ENCODE measurements around the gene SCYGR4.

The SCYGR4 gene

DNA sequence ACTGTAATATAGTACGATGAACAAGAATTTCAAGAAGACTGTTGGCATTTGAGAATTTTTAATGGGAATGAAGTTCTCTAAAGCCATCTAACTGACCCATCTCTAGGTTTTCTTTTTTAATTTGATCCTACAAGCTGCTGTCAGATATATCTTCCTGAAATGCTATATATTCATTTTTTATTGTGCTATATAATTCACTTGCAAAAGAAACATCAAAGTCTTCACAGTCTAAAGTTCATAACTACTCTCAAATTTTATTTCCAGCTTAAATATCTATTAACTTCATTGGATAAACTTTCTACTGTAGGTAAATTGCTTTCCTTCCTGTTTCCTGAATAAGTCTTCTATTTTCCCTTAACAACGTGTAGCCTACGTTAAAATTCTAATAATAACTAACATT is 14.9 kb upstream of the SCYGR4 start:
- no peak for DNase-seq
- no peaks in the 10 kb centered on the region for H3K36me3 ChIP-seq (ENCODE audit: control insufficient read depth in 4 of 4, insufficient read depth in 4 of 4, low read length in 3 of 4)
- ChIA-PET POLR2A (no interaction called here), CTCF (no interaction called here)
- WGBS (ENCODE audit: insufficient coverage): no CpG with 5 or more reads among the region's 3 CpGs
- no peaks in the 10 kb centered on the region for H3K9me3 ChIP-seq (ENCODE audit: control extremely low read depth in 1 of 5, control insufficient read depth in 4 of 5, insufficient read depth in 2 of 5, low read depth in 1 of 5, low read length in 4 of 5)
- H3K4me1 ChIP-seq (ENCODE audit: control extremely low read depth in 1 of 4, control insufficient read depth in 4 of 4, insufficient read depth in 4 of 4, low read length in 3 of 4): no peaks in the 10 kb centered on the region
- H3K4me3 ChIP-seq (ENCODE audit: control insufficient read depth in 1 of 7, extremely low read depth in 1 of 7, insufficient read depth in 4 of 7, low read depth in 2 of 7, low read length in 6 of 7): no peak overlapping the region
- peaks cover 0 to 14% (median 5%) of the 10 kb centered on the region in 5 experiments for H3K27me3 ChIP-seq (replicated peaks in 2 of 5; ENCODE audit: control insufficient read depth in 4 of 5, insufficient read depth in 5 of 5, low read length in 4 of 5)
- no peak overlapping the region for H3K27ac ChIP-seq (ENCODE audit: insufficient read depth in 1 of 2, low read depth in 1 of 2, low read length in 2 of 2, poor library complexity in 1 of 2, severe bottlenecking in 2 of 2)

DNA sequence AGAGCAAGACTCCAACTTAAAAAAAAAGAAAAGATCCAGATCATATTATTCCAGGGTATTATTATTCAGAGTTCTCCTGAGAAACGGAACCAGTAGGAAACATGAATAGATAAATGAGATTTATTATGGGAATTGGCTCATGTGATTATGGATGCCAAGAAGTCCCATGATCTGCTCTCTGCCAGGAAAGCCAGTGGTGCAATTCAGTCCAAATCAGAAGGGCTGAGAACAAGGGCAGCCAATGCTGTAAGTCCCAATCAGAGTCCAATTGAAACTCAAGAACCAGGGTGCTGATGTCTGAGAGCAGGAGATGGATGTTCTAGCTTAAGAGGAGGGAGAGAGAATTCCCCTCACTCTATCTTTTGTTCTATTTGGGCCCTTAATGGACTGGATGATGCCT is 10.8 kb upstream of the SCYGR4 start:
- DNase-seq: no peak
- ChIA-PET CTCF (no interaction called here), POLR2A (no interaction called here)
- Histone ChIP-seq H3K27ac (ENCODE audit: insufficient read depth in 1 of 2, low read depth in 1 of 2, low read length in 2 of 2, poor library complexity in 1 of 2, severe bottlenecking in 2 of 2) (no peak overlapping the region), H3K4me1 (ENCODE audit: control extremely low read depth in 1 of 4, control insufficient read depth in 4 of 4, insufficient read depth in 4 of 4, low read length in 3 of 4) (peaks cover 0 to 7% (median 6%) of the 10 kb centered on the region in 4 experiments), H3K9me3 (ENCODE audit: control extremely low read depth in 1 of 5, control insufficient read depth in 4 of 5, insufficient read depth in 2 of 5, low read depth in 1 of 5, low read length in 4 of 5) (no peaks in the 10 kb centered on the region), H3K27me3 (replicated peaks in 2 of 5; ENCODE audit: control insufficient read depth in 4 of 5, insufficient read depth in 5 of 5, low read length in 4 of 5) (peaks cover 0 to 14% (median 10%) of the 10 kb centered on the region in 5 experiments), H3K4me3 (ENCODE audit: control insufficient read depth in 1 of 7, extremely low read depth in 1 of 7, insufficient read depth in 4 of 7, low read depth in 2 of 7, low read length in 6 of 7) (no peak overlapping the region), H3K36me3 (ENCODE audit: control insufficient read depth in 4 of 4, insufficient read depth in 4 of 4, low read length in 3 of 4) (no peaks in the 10 kb centered on the region)
- 100% methylated on average over 1 of the region's 1 CpG for WGBS (ENCODE audit: insufficient coverage)

GRCh38 chr2:227607941-227608340 is 9.4 kb upstream of the SCYGR4 start:
- ChIA-PET CTCF (no interaction called here), POLR2A (no interaction called here)
- H3K9me3 ChIP-seq (ENCODE audit: control extremely low read depth in 1 of 5, control insufficient read depth in 4 of 5, insufficient read depth in 2 of 5, low read depth in 1 of 5, low read length in 4 of 5): no peaks in the 10 kb centered on the region
- H3K4me3 ChIP-seq (ENCODE audit: control insufficient read depth in 1 of 7, extremely low read depth in 1 of 7, insufficient read depth in 4 of 7, low read depth in 2 of 7, low read length in 6 of 7): no peak overlapping the region
- H3K4me1 ChIP-seq (ENCODE audit: control extremely low read depth in 1 of 4, control insufficient read depth in 4 of 4, insufficient read depth in 4 of 4, low read length in 3 of 4): peaks cover 0 to 7% (median 6%) of the 10 kb centered on the region in 4 experiments
- H3K27ac ChIP-seq (ENCODE audit: insufficient read depth in 1 of 2, low read depth in 1 of 2, low read length in 2 of 2, poor library complexity in 1 of 2, severe bottlenecking in 2 of 2): no peak overlapping the region
- H3K27me3 ChIP-seq (replicated peaks in 2 of 5; ENCODE audit: control insufficient read depth in 4 of 5, insufficient read depth in 5 of 5, low read length in 4 of 5): peaks cover 0 to 26% (median 14%) of the 10 kb centered on the region in 5 experiments
- DNase-seq: peak in 2 of 3 donors; percentile 18 to 22
- 57% methylated on average over 1 of the region's 3 CpGs for WGBS (ENCODE audit: insufficient coverage)
- H3K36me3 ChIP-seq (ENCODE audit: control insufficient read depth in 4 of 4, insufficient read depth in 4 of 4, low read length in 3 of 4): no peaks in the 10 kb centered on the region

DNA sequence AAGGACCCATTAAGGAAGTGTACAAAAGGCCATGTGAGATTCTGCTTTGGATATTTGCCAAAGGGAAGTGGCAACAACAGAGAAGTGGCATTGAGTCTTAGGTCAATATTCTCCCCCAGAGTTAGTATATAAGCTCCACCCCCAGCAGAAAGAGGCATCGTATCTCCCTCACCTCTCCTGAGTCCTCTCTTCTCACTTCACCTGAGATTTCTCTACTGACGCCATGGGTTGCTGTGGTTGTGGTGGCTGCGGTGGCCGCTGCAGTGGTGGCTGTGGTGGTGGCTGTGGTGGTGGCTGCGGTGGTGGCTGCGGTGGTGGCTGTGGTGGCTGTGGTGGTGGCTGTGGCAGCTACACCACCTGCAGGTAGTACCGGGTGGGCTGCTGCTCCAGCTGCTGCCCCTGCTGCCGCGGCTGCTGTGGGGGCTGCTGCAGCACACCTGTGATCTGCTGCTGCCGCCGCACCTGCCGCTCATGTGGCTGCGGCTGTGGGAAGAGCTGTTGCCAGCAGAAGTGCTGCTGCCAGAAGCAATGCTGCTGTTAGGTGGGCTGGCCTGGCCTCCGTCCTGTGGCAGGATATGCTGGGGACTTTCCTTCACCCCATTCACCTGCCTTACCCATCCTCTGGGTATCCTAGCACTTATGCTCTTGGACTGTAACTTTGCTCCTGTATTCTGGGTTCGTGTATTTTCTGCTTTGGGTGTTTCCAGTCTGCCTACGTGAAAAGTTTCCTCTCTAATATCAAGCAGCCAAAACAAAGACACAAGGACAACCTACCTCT is 8.5 kb upstream of the SCYGR4 start:
- 22% methylated on average over 11 of the region's 16 CpGs for WGBS (ENCODE audit: insufficient coverage)
- H3K27ac ChIP-seq (ENCODE audit: insufficient read depth in 1 of 2, low read depth in 1 of 2, low read length in 2 of 2, poor library complexity in 1 of 2, severe bottlenecking in 2 of 2): no peak overlapping the region
- H3K27me3 ChIP-seq (replicated peaks in 2 of 5; ENCODE audit: control insufficient read depth in 4 of 5, insufficient read depth in 5 of 5, low read length in 4 of 5): peaks cover 0 to 32% (median 12%) of the 10 kb centered on the region in 5 experiments
- H3K4me1 ChIP-seq (ENCODE audit: control extremely low read depth in 1 of 4, control insufficient read depth in 4 of 4, insufficient read depth in 4 of 4, low read length in 3 of 4): peaks cover 0 to 7% (median 6%) of the 10 kb centered on the region in 4 experiments
- no peak overlapping the region for H3K4me3 ChIP-seq (ENCODE audit: control insufficient read depth in 1 of 7, extremely low read depth in 1 of 7, insufficient read depth in 4 of 7, low read depth in 2 of 7, low read length in 6 of 7)
- peak; percentile 73 to 93 (median 93) for DNase-seq
- H3K36me3 ChIP-seq (ENCODE audit: control insufficient read depth in 4 of 4, insufficient read depth in 4 of 4, low read length in 3 of 4): no peaks in the 10 kb centered on the region
- POLR2A ChIA-PET: no interaction called here
- CTCF ChIA-PET: interaction anchor here (0.5 to 0.9 kb wide), 2 partner anchors 12 to 257 kb away, joined by 3 to 4 read pairs; no protein-coding TSS in a partner anchor
- no peaks in the 10 kb centered on the region for H3K9me3 ChIP-seq (ENCODE audit: control extremely low read depth in 1 of 5, control insufficient read depth in 4 of 5, insufficient read depth in 2 of 5, low read depth in 1 of 5, low read length in 4 of 5)

GRCh38 chr2:227610123-227610522 is 7.2 kb upstream of the SCYGR4 start:
- ChIA-PET CTCF (no interaction called here), POLR2A (no interaction called here)
- peaks cover 0 to 7% (median 6%) of the 10 kb centered on the region in 4 experiments for H3K4me1 ChIP-seq (ENCODE audit: control extremely low read depth in 1 of 4, control insufficient read depth in 4 of 4, insufficient read depth in 4 of 4, low read length in 3 of 4)
- no peak overlapping the region for H3K4me3 ChIP-seq (ENCODE audit: control insufficient read depth in 1 of 7, extremely low read depth in 1 of 7, insufficient read depth in 4 of 7, low read depth in 2 of 7, low read length in 6 of 7)
- H3K9me3 ChIP-seq (ENCODE audit: control extremely low read depth in 1 of 5, control insufficient read depth in 4 of 5, insufficient read depth in 2 of 5, low read depth in 1 of 5, low read length in 4 of 5): no peaks in the 10 kb centered on the region
- DNase-seq: peak in 2 of 3 donors; percentile 7 to 12
- H3K27ac ChIP-seq (ENCODE audit: insufficient read depth in 1 of 2, low read depth in 1 of 2, low read length in 2 of 2, poor library complexity in 1 of 2, severe bottlenecking in 2 of 2): no peak overlapping the region
- WGBS (ENCODE audit: insufficient coverage): no CpG with 5 or more reads among the region's 2 CpGs
- H3K27me3 ChIP-seq (replicated peaks in 2 of 5; ENCODE audit: control insufficient read depth in 4 of 5, insufficient read depth in 5 of 5, low read length in 4 of 5): peaks cover 0 to 35% (median 12%) of the 10 kb centered on the region in 5 experiments
- H3K36me3 ChIP-seq (ENCODE audit: control insufficient read depth in 4 of 4, insufficient read depth in 4 of 4, low read length in 3 of 4): no peaks in the 10 kb centered on the region

- POLR2A ChIA-PET: no interaction called here
- CTCF ChIA-PET: no interaction called here
- H3K27ac ChIP-seq (ENCODE audit: insufficient read depth in 1 of 2, low read depth in 1 of 2, low read length in 2 of 2, poor library complexity in 1 of 2, severe bottlenecking in 2 of 2): no peak overlapping the region
Measured at GRCh38 chr2:227612546-227613271, 4.6 kb upstream of the SCYGR4 start.

GRCh38 chr2:227613272-227613660 is 4.0 kb upstream of the SCYGR4 start:
- WGBS (ENCODE audit: insufficient coverage): 100% methylated on average over 1 of the region's 4 CpGs
- H3K27me3 ChIP-seq (replicated peaks in 2 of 5; ENCODE audit: control insufficient read depth in 4 of 5, insufficient read depth in 5 of 5, low read length in 4 of 5): peaks cover 0 to 33% (median 14%) of the 10 kb centered on the region in 5 experiments
- H3K4me3 ChIP-seq (ENCODE audit: control insufficient read depth in 1 of 7, extremely low read depth in 1 of 7, insufficient read depth in 4 of 7, low read depth in 2 of 7, low read length in 6 of 7): no peak overlapping the region
- peaks cover 0 to 4% (median under 1%) of the 10 kb centered on the region in 4 experiments for H3K4me1 ChIP-seq (ENCODE audit: control extremely low read depth in 1 of 4, control insufficient read depth in 4 of 4, insufficient read depth in 4 of 4, low read length in 3 of 4)
- no peak for DNase-seq
- no peaks in the 10 kb centered on the region for H3K9me3 ChIP-seq (ENCODE audit: control extremely low read depth in 1 of 5, control insufficient read depth in 4 of 5, insufficient read depth in 2 of 5, low read depth in 1 of 5, low read length in 4 of 5)
- POLR2A ChIA-PET: no interaction called here
- no peak overlapping the region for H3K27ac ChIP-seq (ENCODE audit: insufficient read depth in 1 of 2, low read depth in 1 of 2, low read length in 2 of 2, poor library complexity in 1 of 2, severe bottlenecking in 2 of 2)
- CTCF ChIA-PET: no interaction called here
- no peaks in the 10 kb centered on the region for H3K36me3 ChIP-seq (ENCODE audit: control insufficient read depth in 4 of 4, insufficient read depth in 4 of 4, low read length in 3 of 4)

More at GRCh38 chr2:227612546-227613271, 4.6 kb upstream of the SCYGR4 start:
- H3K27me3 ChIP-seq (replicated peaks in 2 of 5; ENCODE audit: control insufficient read depth in 4 of 5, insufficient read depth in 5 of 5, low read length in 4 of 5): peaks cover 0 to 33% (median 14%) of the 10 kb centered on the region in 5 experiments
- no peaks in the 10 kb centered on the region for H3K36me3 ChIP-seq (ENCODE audit: control insufficient read depth in 4 of 4, insufficient read depth in 4 of 4, low read length in 3 of 4)
- 88% methylated on average over 11 of the region's 11 CpGs for WGBS (ENCODE audit: insufficient coverage)
- no peak for DNase-seq
- H3K9me3 ChIP-seq (ENCODE audit: control extremely low read depth in 1 of 5, control insufficient read depth in 4 of 5, insufficient read depth in 2 of 5, low read depth in 1 of 5, low read length in 4 of 5): no peaks in the 10 kb centered on the region
- H3K4me1 ChIP-seq (ENCODE audit: control extremely low read depth in 1 of 4, control insufficient read depth in 4 of 4, insufficient read depth in 4 of 4, low read length in 3 of 4): peaks cover 0 to 7% (median 6%) of the 10 kb centered on the region in 4 experiments
- H3K4me3 ChIP-seq (ENCODE audit: control insufficient read depth in 1 of 7, extremely low read depth in 1 of 7, insufficient read depth in 4 of 7, low read depth in 2 of 7, low read length in 6 of 7): no peak overlapping the region

Measured in common myeloid progenitor, CD34-positive (primary cell).